Common myeloid progenitor, CD34-positive (primary cell): Measurements from ENCODE around the gene AGO1.
"Not testable (repeated sequence)": the region's sequence is repeated elsewhere in the genome, so short reads cannot be mapped to it uniquely, and the experiment has no call there.

ENCODE experiments used
- CTCF ChIA-PET: fragments of 350-600 bp; sonication (Branson Sonifier 250); formaldehyde crosslinking; loops from one replicate; lab custom pipeline; 2021; ENCODE audit warnings: antibody characterized with exemption; lab: Charles Lee
- POLR2A ChIA-PET: fragments of 350-600 bp; sonication (Branson Sonifier 250); formaldehyde crosslinking; loops from one replicate; lab custom pipeline; 2021; ENCODE audit warnings: antibody characterized with exemption; lab: Charles Lee
- DNase-seq, 3 donors: peaks; one replicate each; pipeline versions ENCODE4 v3.0.0 to v3.0.0-alpha.2; 2013
- H3K27ac ChIP-seq, 2 experiments: 1 replicate in 1 of 2; 2 replicates in 1 of 2; pipeline ENCODE4 v1.7.0; 2013; ENCODE audit warnings: inconsistent platforms in 2 of 2, low read length in 2 of 2, mild to moderate bottlenecking in 2 of 2, low read depth in 1 of 2, moderate library complexity in 1 of 2; ENCODE audit not compliant: severe bottlenecking in 2 of 2, insufficient read depth in 1 of 2, poor library complexity in 1 of 2
- H3K27me3 ChIP-seq, 5 experiments: replicated peaks in 2 of 5; 1 replicate in 3 of 5; 2 replicates in 2 of 5; pipeline versions ENCODE4 v1.6.1 to v1.7.0; 2013; ENCODE audit warnings: low read length in 4 of 5, mild to moderate bottlenecking in 2 of 5, moderate library complexity in 2 of 5, inconsistent platforms in 1 of 5; ENCODE audit not compliant: insufficient read depth in 5 of 5, control insufficient read depth in 4 of 5
- H3K36me3 ChIP-seq, 4 experiments: 1 replicate in 2 of 4; 2 replicates in 2 of 4; pipeline versions ENCODE4 v1.6.1 to v1.7.0; 2013; ENCODE audit warnings: low read length in 3 of 4, control low read depth in 1 of 4, mild to moderate bottlenecking in 1 of 4; ENCODE audit not compliant: control insufficient read depth in 4 of 4, insufficient read depth in 4 of 4
- H3K4me1 ChIP-seq, 4 experiments: 1 replicate in 3 of 4; 2 replicates in 1 of 4; pipeline versions ENCODE4 v1.6.1 to v1.7.1; 2013; ENCODE audit warnings: low read length in 3 of 4, mild to moderate bottlenecking in 3 of 4, control low read depth in 1 of 4, inconsistent platforms in 1 of 4, moderate library complexity in 1 of 4; ENCODE audit not compliant: control insufficient read depth in 4 of 4, insufficient read depth in 4 of 4; ENCODE audit errors: control extremely low read depth in 1 of 4
- H3K4me3 ChIP-seq, 7 experiments: 1 replicate in 4 of 7; 2 replicates in 3 of 7; pipeline versions ENCODE4 v1.5.1 to v1.7.0; 2013; ENCODE audit warnings: mild to moderate bottlenecking in 7 of 7, low read length in 6 of 7, moderate library complexity in 6 of 7, inconsistent platforms in 2 of 7, low read depth in 2 of 7, control low read depth in 1 of 7; ENCODE audit not compliant: insufficient read depth in 4 of 7, control insufficient read depth in 1 of 7; ENCODE audit errors: extremely low read depth in 1 of 7
- H3K9me3 ChIP-seq, 5 experiments: 1 replicate in 4 of 5; 2 replicates in 1 of 5; pipeline versions ENCODE4 v1.6.1 to v1.7.1; 2013; ENCODE audit warnings: low read length in 4 of 5, mild to moderate bottlenecking in 2 of 5, inconsistent platforms in 1 of 5, low read depth in 1 of 5, moderate library complexity in 1 of 5; ENCODE audit not compliant: control insufficient read depth in 4 of 5, insufficient read depth in 2 of 5; ENCODE audit errors: control extremely low read depth in 1 of 5
- WGBS: methylation state at CpG from one replicate; pipeline ENCODE4 v1.1.5; 2013; ENCODE audit not compliant: insufficient coverage; 5-methylcytosine and 5-hydroxymethylcytosine counted together

AGO1 gene

GRCh38 chr1:35885961-35886558 lies 3.1 kb downstream of the AGO1 start:
- no peak for DNase-seq
- POLR2A ChIA-PET: no interaction called here
- Histone ChIP-seq H3K4me1 (peaks cover 14 to 64% (median 51%) of the 10 kb centered on the region in 4 experiments), H3K36me3 (peaks cover 0 to 20% (median 9%) of the 10 kb centered on the region in 4 experiments), H3K9me3 (no peaks in the 10 kb centered on the region), H3K27ac (peak overlapping the region in 1 of 2 experiments; percentile 45), H3K4me3 (peak overlapping the region in 1 of 7 experiments; percentile 43), H3K27me3 (no peaks in the 10 kb centered on the region)
- CTCF ChIA-PET: interaction anchor here (0.7 to 1.8 kb wide), 3 partner anchors 14 to 22 kb away, joined by 3 to 4 read pairs (median 3); no protein-coding TSS in a partner anchor
- 60% methylated on average over 1 of the region's 4 CpGs for WGBS

DNA sequence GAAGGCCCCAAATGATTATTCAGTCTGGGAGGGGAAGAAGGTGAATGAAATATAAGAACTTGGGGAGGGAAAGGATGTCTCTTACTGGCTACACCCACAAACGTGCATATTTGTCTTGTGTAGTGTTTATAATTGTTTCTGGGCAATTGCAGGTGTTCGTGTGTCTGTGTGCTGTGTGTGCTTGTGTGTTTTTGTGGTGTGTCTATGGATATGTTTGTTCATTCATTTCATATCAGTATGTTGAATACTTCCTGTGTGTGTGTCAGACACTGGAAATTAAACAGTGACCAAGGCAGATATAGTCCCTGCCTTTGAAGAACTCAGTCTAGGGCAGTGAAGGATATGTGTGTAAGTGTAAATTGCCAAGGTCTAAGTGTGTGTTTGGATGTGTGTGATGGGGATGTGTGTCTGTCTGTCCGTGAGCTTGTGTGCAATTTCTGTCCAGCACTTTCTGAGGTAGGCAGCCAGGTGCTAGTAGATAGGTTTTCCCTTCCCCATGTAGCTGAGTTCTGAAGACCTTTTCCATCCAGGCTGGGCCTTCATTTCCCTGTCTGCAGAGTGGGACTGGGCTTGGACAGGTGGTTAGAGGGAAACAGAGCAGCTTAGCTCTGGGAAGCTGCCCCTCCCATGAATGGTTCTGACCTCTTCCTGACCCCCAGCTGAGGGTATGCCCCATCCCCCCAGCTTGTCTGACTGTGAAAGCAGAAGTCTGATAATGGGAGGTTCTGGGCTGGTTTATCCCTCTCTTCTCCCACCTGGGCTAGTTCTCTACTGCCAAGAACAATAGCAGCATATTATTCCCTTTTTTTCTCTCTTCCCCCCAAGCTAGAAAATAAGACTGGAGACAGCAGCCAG lies 3.8 kb downstream of the AGO1 start:
- Histone ChIP-seq H3K27me3 (no peaks in the 10 kb centered on the region), H3K4me1 (peaks cover 14 to 57% (median 49%) of the 10 kb centered on the region in 4 experiments), H3K4me3 (peak overlapping the region in 1 of 7 experiments; percentile 43), H3K9me3 (no peaks in the 10 kb centered on the region), H3K27ac (peak overlapping the region; percentile 10 to 52), H3K36me3 (peaks cover 2 to 23% (median 11%) of the 10 kb centered on the region in 4 experiments)
- ChIA-PET POLR2A (interaction anchor here (0.8 kb wide), 1 partner anchor 19 kb away, joined by 4 read pairs; no protein-coding TSS in a partner anchor), CTCF (interaction anchor here (0.8 to 2.7 kb wide), 4 partner anchors 9 to 23 kb away, joined by 3 to 9 read pairs (median 4); no protein-coding TSS in a partner anchor)
- 28% methylated on average over 3 of the region's 3 CpGs for WGBS
- peak in 2 of 3 donors; percentile 60 to 83 for DNase-seq

- no peaks in the 10 kb centered on the region for H3K9me3 ChIP-seq
- peak overlapping the region in 1 of 2 experiments; percentile 52 for H3K27ac ChIP-seq
- no peaks in the 10 kb centered on the region for H3K27me3 ChIP-seq
- peaks cover 6 to 30% (median 16%) of the 10 kb centered on the region in 4 experiments for H3K36me3 ChIP-seq
- POLR2A ChIA-PET: interaction anchor here (0.8 kb wide), 1 partner anchor 18 kb away, joined by 4 read pairs; no protein-coding TSS in a partner anchor
- WGBS: 86% methylated on average over 2 of the region's 2 CpGs
- CTCF ChIA-PET: interaction anchor here (0.8 to 2.7 kb wide), 3 partner anchors 8 to 17 kb away, joined by 3 to 9 read pairs (median 3); no protein-coding TSS in a partner anchor
- no peak for DNase-seq
- peak overlapping the region in 1 of 7 experiments; percentile 43 for H3K4me3 ChIP-seq
- H3K4me1 ChIP-seq: peaks cover 14 to 50% (median 42%) of the 10 kb centered on the region in 4 experiments
Measured at GRCh38 chr1:35887508-35887907, 4.5 kb downstream of the AGO1 start.

GRCh38 chr1:35888255-35888654 lies 5.2 kb downstream of the AGO1 start:
- no peaks in the 10 kb centered on the region for H3K27me3 ChIP-seq
- H3K4me1 ChIP-seq: peaks cover 14 to 46% (median 39%) of the 10 kb centered on the region in 4 experiments
- ChIA-PET CTCF (interaction anchor here (0.7 to 2.7 kb wide), 3 partner anchors 9 to 30 kb away, joined by 3 to 9 read pairs (median 3); no protein-coding TSS in a partner anchor), POLR2A (no interaction called here)
- WGBS: 93% methylated on average over 11 of the region's 11 CpGs
- no peak overlapping the region for H3K27ac ChIP-seq
- no peak for DNase-seq
- no peaks in the 10 kb centered on the region for H3K9me3 ChIP-seq
- peaks cover 8 to 37% (median 20%) of the 10 kb centered on the region in 4 experiments for H3K36me3 ChIP-seq
- peak overlapping the region in 1 of 7 experiments; percentile 0 for H3K4me3 ChIP-seq

DNA sequence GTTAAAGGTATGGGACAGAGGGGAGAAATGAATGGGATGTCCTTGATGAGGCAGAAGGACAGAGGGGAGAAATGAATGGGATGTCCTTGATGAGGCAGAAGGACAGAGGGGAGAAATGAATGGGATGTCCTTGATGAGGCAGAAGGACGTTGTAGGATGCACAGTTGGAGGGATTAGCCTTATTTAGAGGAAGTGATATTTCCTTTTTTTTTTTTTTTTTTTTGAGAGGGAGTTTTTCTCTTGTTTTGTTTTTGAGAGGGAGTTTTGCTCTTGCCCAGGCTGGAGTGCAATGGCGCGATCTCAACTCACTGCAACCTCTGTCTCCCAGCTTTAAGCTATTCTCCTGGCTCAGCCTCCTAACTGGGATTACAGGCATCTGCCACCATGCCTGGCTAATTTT lies 6.0 kb downstream of the AGO1 start:
- DNase-seq, H3K27ac ChIP-seq, POLR2A ChIA-PET, H3K27me3 ChIP-seq, H3K9me3 ChIP-seq, H3K4me3 ChIP-seq: not testable (repeated sequence)
- Histone ChIP-seq H3K36me3 (peaks cover 8 to 45% (median 23%) of the 10 kb centered on the region in 4 experiments), H3K4me1 (peaks cover 14 to 48% (median 43%) of the 10 kb centered on the region in 4 experiments)
- no CpG with 5 or more reads among the region's 3 CpGs for WGBS
- CTCF ChIA-PET: interaction anchor here (0.7 to 2.7 kb wide), 3 partner anchors 8 to 31 kb away, joined by 3 to 9 read pairs (median 3); no protein-coding TSS in a partner anchor

DNA sequence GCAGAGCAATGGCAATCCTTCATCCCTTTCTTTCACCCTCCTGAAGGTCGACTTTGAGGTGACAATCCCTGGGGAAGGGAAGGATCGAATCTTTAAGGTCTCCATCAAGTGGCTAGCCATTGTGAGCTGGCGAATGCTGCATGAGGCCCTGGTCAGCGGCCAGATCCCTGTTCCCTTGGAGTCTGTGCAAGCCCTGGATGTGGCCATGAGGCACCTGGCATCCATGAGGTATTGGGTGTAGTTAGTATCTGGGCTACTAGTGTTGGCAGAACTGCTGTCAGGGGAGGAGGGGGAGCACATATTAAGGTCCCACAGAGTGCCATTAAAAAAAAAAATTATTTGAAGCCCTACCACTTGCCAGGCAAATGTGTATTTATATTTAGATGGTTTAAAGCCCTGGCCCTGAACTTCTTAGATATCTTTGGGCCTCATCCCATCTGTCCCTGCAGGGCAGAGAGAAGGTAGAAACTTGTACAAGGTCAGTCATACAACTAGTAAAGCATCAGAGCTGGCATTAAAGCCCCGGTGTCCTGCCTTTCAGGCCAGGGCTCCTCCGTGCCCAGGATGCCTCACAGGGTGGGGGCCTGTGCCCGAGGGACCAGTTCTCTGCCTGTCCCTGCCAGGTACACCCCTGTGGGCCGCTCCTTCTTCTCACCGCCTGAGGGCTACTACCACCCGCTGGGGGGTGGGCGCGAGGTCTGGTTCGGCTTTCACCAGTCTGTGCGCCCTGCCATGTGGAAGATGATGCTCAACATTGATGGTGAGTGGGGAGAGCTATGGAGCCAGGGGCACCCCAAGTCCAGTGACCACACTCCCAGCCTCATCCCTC lies 10.3 kb downstream of the AGO1 start:
- Histone ChIP-seq H3K27me3 (no peaks in the 10 kb centered on the region), H3K4me3 (no peak overlapping the region), H3K27ac (peak overlapping the region in 1 of 2 experiments; percentile 46), H3K4me1 (peaks cover 0 to 15% (median 13%) of the 10 kb centered on the region in 4 experiments), H3K36me3 (peaks cover 11 to 76% (median 43%) of the 10 kb centered on the region in 4 experiments), H3K9me3 (no peaks in the 10 kb centered on the region)
- WGBS: 93% methylated on average over 7 of the region's 14 CpGs
- no peak for DNase-seq
- ChIA-PET CTCF (interaction anchor here (3.3 kb wide), 1 partner anchor 12 kb away, joined by 27 read pairs; the partner anchor contains the start of gene AGO1), POLR2A (no interaction called here)
